Measurements from ENCODE around the gene RBM10.

The RBM10 gene

GRCh38 chrX:47200385-47201150 is 55.5 kb downstream of the RBM10 start:
- DNase-seq: no peak

- no peak for DNase-seq
These were observed 56.4 kb downstream of the RBM10 start for GRCh38 chrX:47201345-47201944.

- no peak for DNase-seq
These were observed 57.3 kb downstream of the RBM10 start for GRCh38 chrX:47202316-47202715.

DNA sequence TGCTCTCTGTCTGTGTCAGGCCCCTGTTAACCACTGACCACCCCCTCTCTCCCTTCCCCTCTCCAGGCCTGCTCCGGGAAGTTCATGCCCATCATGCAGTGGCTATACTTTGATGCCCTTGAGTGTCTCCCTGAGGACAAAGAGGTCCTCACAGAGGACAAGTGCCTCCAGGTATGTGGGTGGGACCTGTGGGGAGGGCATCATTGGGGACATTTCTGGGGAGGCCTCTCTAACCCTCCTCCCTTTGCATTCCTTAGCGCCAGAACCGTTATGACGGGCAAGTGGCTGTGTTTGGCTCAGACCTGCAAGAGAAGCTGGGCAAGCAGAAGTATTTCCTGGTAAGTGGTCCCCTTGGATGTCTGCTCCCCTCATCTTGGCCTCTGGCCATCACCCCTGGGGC is 57.9 kb downstream of the RBM10 start:
- DNase-seq: no peak

DNA sequence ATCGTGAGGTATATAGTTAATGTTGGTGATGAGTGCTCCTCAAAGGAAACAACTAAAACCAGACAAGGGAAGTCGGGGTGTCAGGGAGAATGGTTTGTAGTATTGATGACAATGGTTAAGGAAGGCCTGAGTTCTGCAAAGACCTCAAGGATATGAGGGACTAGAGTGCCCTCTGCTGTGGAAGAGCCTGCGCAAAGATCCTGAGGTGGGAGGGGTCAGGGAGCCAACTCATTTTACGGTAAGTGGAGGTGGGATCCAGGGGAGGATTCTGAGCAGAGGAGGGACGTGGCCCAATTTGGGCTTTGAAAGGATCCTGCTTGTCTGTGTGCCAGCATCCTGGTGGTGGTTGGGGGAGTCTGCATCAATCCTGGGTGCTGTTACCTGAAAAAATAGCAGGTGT is 59.9 kb downstream of the RBM10 start:
- DNase-seq: no peak

GRCh38 chrX:47206316-47206715 is 61.3 kb downstream of the RBM10 start:
- no peak for DNase-seq

- DNase-seq: no peak
These were observed 63.1 kb downstream of the RBM10 start for GRCh38 chrX:47208108-47208507.

DNA sequence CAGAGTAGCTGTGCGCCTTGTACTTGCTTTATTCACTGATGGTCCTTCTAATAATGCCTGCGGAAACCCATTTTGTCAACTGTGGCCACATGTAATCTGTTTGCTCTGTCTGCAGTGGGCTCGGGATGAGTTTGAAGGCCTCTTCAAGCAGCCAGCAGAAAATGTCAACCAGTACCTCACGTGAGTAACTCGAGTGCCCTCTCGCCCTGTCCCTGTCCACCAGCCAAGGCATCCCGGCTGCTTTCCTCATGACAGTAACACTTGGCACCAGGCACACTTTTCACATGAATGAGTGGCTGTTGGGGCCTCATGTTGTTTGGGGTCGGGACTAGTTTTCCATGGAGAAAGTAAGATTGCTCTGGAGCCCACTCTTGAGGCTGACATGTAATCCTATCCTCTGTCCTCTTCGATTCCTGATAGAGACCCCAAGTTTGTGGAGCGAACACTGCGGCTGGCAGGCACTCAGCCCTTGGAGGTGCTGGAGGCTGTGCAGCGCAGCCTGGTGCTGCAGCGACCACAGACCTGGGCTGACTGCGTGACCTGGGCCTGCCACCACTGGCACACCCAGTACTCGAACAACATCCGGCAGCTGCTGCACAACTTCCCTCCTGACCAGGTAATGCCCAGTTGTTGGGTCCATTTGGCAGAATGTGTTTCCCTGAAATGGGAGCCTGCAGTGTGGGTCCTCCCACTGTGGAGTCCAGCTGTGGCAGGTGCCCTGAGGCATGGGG is 64.7 kb downstream of the RBM10 start:
- no peak for DNase-seq

- DNase-seq: no peak
These were observed 65.8 kb downstream of the RBM10 start for GRCh38 chrX:47210661-47211425.

GRCh38 chrX:47212381-47213293 is 67.6 kb downstream of the RBM10 start:
- DNase-seq: no peak

DNA sequence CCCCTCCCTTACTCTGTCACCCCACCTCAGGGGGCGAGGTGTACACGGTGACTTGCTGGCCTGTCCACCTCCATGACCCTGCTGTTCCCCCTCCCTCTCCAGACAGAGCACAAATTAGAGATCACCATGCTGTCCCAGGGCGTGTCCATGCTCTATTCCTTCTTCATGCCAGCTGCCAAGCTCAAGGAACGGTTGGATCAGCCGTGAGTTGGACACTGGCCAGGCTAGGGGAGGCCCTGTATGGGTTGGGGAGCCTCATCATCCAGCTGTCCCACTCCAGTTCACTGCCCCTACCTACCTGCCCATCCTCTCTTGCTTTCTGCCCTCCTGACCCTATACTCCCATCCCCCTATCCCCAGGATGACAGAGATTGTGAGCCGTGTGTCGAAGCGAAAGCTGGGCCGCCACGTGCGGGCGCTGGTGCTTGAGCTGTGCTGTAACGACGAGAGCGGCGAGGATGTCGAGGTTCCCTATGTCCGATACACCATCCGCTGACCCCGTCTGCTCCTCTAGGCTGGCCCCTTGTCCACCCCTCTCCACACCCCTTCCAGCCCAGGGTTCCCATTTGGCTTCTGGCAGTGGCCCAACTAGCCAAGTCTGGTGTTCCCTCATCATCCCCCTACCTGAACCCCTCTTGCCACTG is 69.5 kb downstream of the RBM10 start:
- DNase-seq: no peak

GRCh38 chrX:47215291-47215900 is 70.4 kb downstream of the RBM10 start:
- DNase-seq: no peak

GRCh38 chrX:47216393-47216925 is 71.4 kb downstream of the RBM10 start:
- no peak for DNase-seq

- DNase-seq: peak in 1 of 2 donors; percentile 27
These were observed 72.3 kb downstream of the RBM10 start for GRCh38 chrX:47217121-47217851.

DNA sequence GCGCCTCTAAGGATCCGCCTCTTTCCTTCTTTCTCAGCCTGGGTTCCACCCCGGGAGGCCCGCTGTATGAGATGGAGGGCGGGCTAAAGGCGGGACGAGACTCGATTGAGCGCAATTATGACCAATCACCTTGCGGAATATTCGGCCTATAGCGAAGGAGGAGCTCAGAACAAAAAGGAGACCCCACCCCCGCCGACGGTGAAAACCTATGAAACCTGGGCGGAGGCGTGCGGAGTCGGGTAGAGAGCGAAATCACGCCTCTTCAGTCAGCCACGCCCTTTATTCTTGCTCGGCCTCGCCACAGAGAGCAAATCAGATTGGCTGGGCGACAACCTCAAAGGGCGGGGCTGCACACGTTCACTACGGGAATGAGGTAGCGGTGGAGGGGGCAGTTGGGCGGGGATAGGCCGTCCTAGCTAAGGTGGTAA is 72.8 kb downstream of the RBM10 start:
- DNase-seq: peak; percentile 97 to 100

GRCh38 chrX:47218280-47218919 is 73.4 kb downstream of the RBM10 start, which contains the start of gene CDK16:
Gene CDK16 (plus strand): TSS chrX:47218681. CDS start chrX:47223558, 4,877 bp downstream.
- DNase-seq: peak; percentile 82 to 90

GRCh38 chrX:47218920-47219815 is 74.1 kb downstream of the RBM10 start:
- peak; percentile 65 to 66 for DNase-seq

GRCh38 chrX:47221756-47222155 is 76.7 kb downstream of the RBM10 start:
- DNase-seq: no peak
